Keratinocyte (primary cell): ENCODE data around the gene DSE.

Experiments used
- CTCF ChIP-seq, 3 experiments: IDR thresholded peaks in 1 of 3; conservative IDR thresholded peaks in 1 of 3; optimal IDR thresholded peaks in 1 of 3; 2 replicates in 2 of 3; 3 replicates in 1 of 3; pipeline versions ENCODE3 to v1.5.1; 2011; ENCODE audit warnings: low read length in 3 of 3, mild to moderate bottlenecking in 3 of 3, moderate library complexity in 2 of 3, control low read depth in 1 of 3, inconsistent platforms in 1 of 3; ENCODE audit not compliant: insufficient read depth in 2 of 3; ENCODE audit errors: extremely low read depth in 1 of 3
- EZH2 ChIP-seq: IDR thresholded peaks from one replicate; pipeline ENCODE4 v1.6.1; 2012; ENCODE audit warnings: inconsistent platforms, mild to moderate bottlenecking, low read length, moderate library complexity

- TF ChIP-seq CTCF (optimal IDR thresholded peaks at IDR 0.05 in 1 of 3, IDR thresholded peaks at IDR 0.05 in 1 of 3, conservative IDR thresholded peaks at IDR 0.05 in 1 of 3; ENCODE audit: extremely low read depth in 1 of 3, insufficient read depth in 2 of 3, low read length in 3 of 3) (no peak), EZH2 (no peak)
These were observed 90.7 kb downstream of the DSE start, which contains the start of gene CALHM6 for GRCh38 chr6:116461331-116461931.
